ENCODE data around the gene CHRNB4.

Gene CHRNB4

GRCh38 chr15:78668987-78669386 lies 28.0 kb upstream of the CHRNB4 start:
- DNase-seq (ENCODE audit: low spot score): no peak

- no peak for DNase-seq (ENCODE audit: low spot score)
Measured at GRCh38 chr15:78667578-78668236, 26.7 kb upstream of the CHRNB4 start.

GRCh38 chr15:78666010-78666409 lies 25.0 kb upstream of the CHRNB4 start:
- DNase-seq (ENCODE audit: low spot score): no peak

- DNase-seq (ENCODE audit: low spot score): no peak
Measured at GRCh38 chr15:78663703-78664102, 22.7 kb upstream of the CHRNB4 start.

- no peak for DNase-seq (ENCODE audit: low spot score)
Measured at GRCh38 chr15:78662028-78662427, 21.0 kb upstream of the CHRNB4 start.

GRCh38 chr15:78661001-78661400 lies 20.0 kb upstream of the CHRNB4 start:
- DNase-seq (ENCODE audit: low spot score): no peak

- DNase-seq (ENCODE audit: low spot score): no peak
Measured at GRCh38 chr15:78660584-78660983, 19.6 kb upstream of the CHRNB4 start.

GRCh38 chr15:78658823-78659222 lies 17.8 kb upstream of the CHRNB4 start:
- no peak for DNase-seq (ENCODE audit: low spot score)

- DNase-seq (ENCODE audit: low spot score): no peak
Measured at GRCh38 chr15:78654272-78654671, 13.3 kb upstream of the CHRNB4 start.

- DNase-seq (ENCODE audit: low spot score): no peak
Measured at GRCh38 chr15:78651930-78652615, 11.1 kb upstream of the CHRNB4 start.

- no peak for DNase-seq (ENCODE audit: low spot score)
Measured at GRCh38 chr15:78651007-78651406, 10.0 kb upstream of the CHRNB4 start.

GRCh38 chr15:78650022-78650421 lies 9.0 kb upstream of the CHRNB4 start:
- DNase-seq (ENCODE audit: low spot score): no peak

- DNase-seq (ENCODE audit: low spot score): no peak
Measured at GRCh38 chr15:78645009-78645408, 4.0 kb upstream of the CHRNB4 start.

GRCh38 chr15:78642331-78642730 lies 1.3 kb upstream of the CHRNB4 start:
- no peak for DNase-seq (ENCODE audit: low spot score)

- DNase-seq (ENCODE audit: low spot score): no peak
Measured at GRCh38 chr15:78641749-78642275, 802 bp upstream of the CHRNB4 start.

GRCh38 chr15:78640527-78641101 lies 396 bp downstream of the CHRNB4 start:
- no peak for DNase-seq (ENCODE audit: low spot score)

- peak; percentile 14 for DNase-seq (ENCODE audit: low spot score)
Measured at GRCh38 chr15:78638658-78639314, 2.2 kb downstream of the CHRNB4 start.

GRCh38 chr15:78637776-78638435 lies 3.1 kb downstream of the CHRNB4 start:
- no peak for DNase-seq (ENCODE audit: low spot score)

GRCh38 chr15:78636378-78636859 lies 4.6 kb downstream of the CHRNB4 start:
- no peak for DNase-seq (ENCODE audit: low spot score)

- DNase-seq (ENCODE audit: low spot score): no peak
Measured at GRCh38 chr15:78635346-78635745, 5.7 kb downstream of the CHRNB4 start.

GRCh38 chr15:78634210-78635145 lies 6.5 kb downstream of the CHRNB4 start:
- DNase-seq (ENCODE audit: low spot score): no peak

Measured in RKO (cell line).